ENCODE data around the gene NID2.

DNA sequence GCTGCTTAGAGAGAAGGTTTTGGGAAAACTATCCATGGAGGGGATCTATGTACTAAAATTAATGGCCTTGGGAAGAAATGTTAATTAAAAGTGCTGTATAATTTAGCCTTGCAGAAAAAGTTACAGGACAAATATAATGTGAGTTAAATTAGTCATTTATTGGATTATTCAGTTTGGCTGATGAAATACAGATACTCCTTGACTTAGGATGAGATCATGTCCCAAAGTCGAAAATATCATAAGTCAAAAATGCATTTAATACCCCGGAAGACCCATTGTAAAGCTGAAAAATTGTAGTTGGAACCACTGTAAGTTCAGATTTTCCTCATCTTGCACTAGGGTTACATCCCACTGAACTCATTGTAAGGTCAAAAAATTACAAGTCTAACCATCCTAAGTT, 69.8 kb downstream of the NID2 start:
- no peak for TF ChIP-seq POLR2A (IDR thresholded peaks at IDR 0.05)
- TF ChIP-seq, protein P1, sequence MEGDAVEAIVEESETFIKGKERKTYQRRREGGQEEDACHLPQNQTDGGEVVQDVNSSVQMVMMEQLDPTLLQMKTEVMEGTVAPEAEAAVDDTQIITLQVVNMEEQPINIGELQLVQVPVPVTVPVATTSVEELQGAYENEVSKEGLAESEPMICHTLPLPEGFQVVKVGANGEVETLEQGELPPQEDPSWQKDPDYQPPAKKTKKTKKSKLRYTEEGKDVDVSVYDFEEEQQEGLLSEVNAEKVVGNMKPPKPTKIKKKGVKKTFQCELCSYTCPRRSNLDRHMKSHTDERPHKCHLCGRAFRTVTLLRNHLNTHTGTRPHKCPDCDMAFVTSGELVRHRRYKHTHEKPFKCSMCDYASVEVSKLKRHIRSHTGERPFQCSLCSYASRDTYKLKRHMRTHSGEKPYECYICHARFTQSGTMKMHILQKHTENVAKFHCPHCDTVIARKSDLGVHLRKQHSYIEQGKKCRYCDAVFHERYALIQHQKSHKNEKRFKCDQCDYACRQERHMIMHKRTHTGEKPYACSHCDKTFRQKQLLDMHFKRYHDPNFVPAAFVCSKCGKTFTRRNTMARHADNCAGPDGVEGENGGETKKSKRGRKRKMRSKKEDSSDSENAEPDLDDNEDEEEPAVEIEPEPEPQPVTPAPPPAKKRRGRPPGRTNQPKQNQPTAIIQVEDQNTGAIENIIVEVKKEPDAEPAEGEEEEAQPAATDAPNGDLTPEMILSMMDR (IDR thresholded peaks at IDR 0.05), result no peak

Data from lower leg skin (tissue), 3 donors.